ENCODE measurements around the gene KCTD7. TPM values are rescaled to one million over a fixed set of nuclear protein-coding genes. Genes with fewer than 3 reads are reported as not detected.
"Not testable (repeated sequence)": the region's sequence is repeated elsewhere in the genome, so short reads cannot be mapped to it uniquely, and the experiment has no call there.

KCTD7 gene
- polyA plus RNA-seq, 1 donor = 20.1 TPM

- no CpG with 5 or more reads among the region's 4 CpGs for WGBS (ENCODE audit: insufficient coverage, low lambda C conversion rate)
- peaks cover 43% of the 10 kb centered on the region for H3K36me3 ChIP-seq (ENCODE audit: control insufficient read depth, insufficient read depth, low read length)
- not testable (repeated sequence) for H3K9me3 ChIP-seq (ENCODE audit: control insufficient read depth, low read depth, low read length); DNase-seq; H3K4me3 ChIP-seq (ENCODE audit: low read length); H3K27me3 ChIP-seq (ENCODE audit: control insufficient read depth, insufficient read depth, low read length)
- H3K27ac ChIP-seq (ENCODE audit: low read length) = peak overlapping the region; percentile 92
- H3K4me1 ChIP-seq (ENCODE audit: control insufficient read depth, insufficient read depth, low read length) = peaks cover 28% of the 10 kb centered on the region
Measured at GRCh38 chr7:66635322-66635981, 6.8 kb downstream of the KCTD7 start.

- peak overlapping the region; percentile 92 for H3K27ac ChIP-seq (ENCODE audit: low read length)
- H3K27me3 ChIP-seq (ENCODE audit: control insufficient read depth, insufficient read depth, low read length); H3K9me3 ChIP-seq (ENCODE audit: control insufficient read depth, low read depth, low read length); H3K4me3 ChIP-seq (ENCODE audit: low read length): not testable (repeated sequence)
- peaks cover 34% of the 10 kb centered on the region for H3K4me1 ChIP-seq (ENCODE audit: control insufficient read depth, insufficient read depth, low read length)
- WGBS (ENCODE audit: insufficient coverage, low lambda C conversion rate) = no CpG with 5 or more reads among the region's 9 CpGs
- peak; percentile 40 to 96 for DNase-seq
- peaks cover 44% of the 10 kb centered on the region for H3K36me3 ChIP-seq (ENCODE audit: control insufficient read depth, insufficient read depth, low read length)
Measured at GRCh38 chr7:66635982-66636546, 7.4 kb downstream of the KCTD7 start.

GRCh38 chr7:66638309-66639099 is 9.8 kb downstream of the KCTD7 start:
- H3K4me3 ChIP-seq (ENCODE audit: low read length) = no peak overlapping the region
- H3K27me3 ChIP-seq (ENCODE audit: control insufficient read depth, insufficient read depth, low read length) = no peaks in the 10 kb centered on the region
- peaks cover 42% of the 10 kb centered on the region for H3K4me1 ChIP-seq (ENCODE audit: control insufficient read depth, insufficient read depth, low read length)
- H3K36me3 ChIP-seq (ENCODE audit: control insufficient read depth, insufficient read depth, low read length) = peaks cover 58% of the 10 kb centered on the region
- WGBS (ENCODE audit: insufficient coverage, low lambda C conversion rate) = no CpG with 5 or more reads among the region's 21 CpGs
- H3K27ac ChIP-seq (ENCODE audit: low read length) = no peak overlapping the region
- H3K9me3 ChIP-seq (ENCODE audit: control insufficient read depth, low read depth, low read length) = no peaks in the 10 kb centered on the region
- no peak for DNase-seq

GRCh38 chr7:66639773-66640172 is 11.1 kb downstream of the KCTD7 start:
- no peak for DNase-seq
- H3K4me1 ChIP-seq (ENCODE audit: control insufficient read depth, insufficient read depth, low read length) = peaks cover 35% of the 10 kb centered on the region
- H3K9me3 ChIP-seq (ENCODE audit: control insufficient read depth, low read depth, low read length) = no peaks in the 10 kb centered on the region
- no peak overlapping the region for H3K27ac ChIP-seq (ENCODE audit: low read length)
- H3K4me3 ChIP-seq (ENCODE audit: low read length) = no peak overlapping the region
- 80% methylated on average over 1 of the region's 3 CpGs for WGBS (ENCODE audit: insufficient coverage, low lambda C conversion rate)
- no peaks in the 10 kb centered on the region for H3K27me3 ChIP-seq (ENCODE audit: control insufficient read depth, insufficient read depth, low read length)
- peaks cover 57% of the 10 kb centered on the region for H3K36me3 ChIP-seq (ENCODE audit: control insufficient read depth, insufficient read depth, low read length)

GRCh38 chr7:66640802-66641525 is 12.3 kb downstream of the KCTD7 start:
- Histone ChIP-seq H3K9me3 (ENCODE audit: control insufficient read depth, low read depth, low read length) (no peaks in the 10 kb centered on the region), H3K27ac (ENCODE audit: low read length) (peak overlapping the region; percentile 59), H3K27me3 (ENCODE audit: control insufficient read depth, insufficient read depth, low read length) (no peaks in the 10 kb centered on the region), H3K4me1 (ENCODE audit: control insufficient read depth, insufficient read depth, low read length) (peaks cover 31% of the 10 kb centered on the region), H3K36me3 (ENCODE audit: control insufficient read depth, insufficient read depth, low read length) (peaks cover 57% of the 10 kb centered on the region), H3K4me3 (ENCODE audit: low read length) (no peak overlapping the region)
- WGBS (ENCODE audit: insufficient coverage, low lambda C conversion rate) = 28% methylated on average over 2 of the region's 7 CpGs
- DNase-seq = peak; percentile 79 to 89

GRCh38 chr7:66641526-66641871 is 12.8 kb downstream of the KCTD7 start:
- Histone ChIP-seq H3K9me3 (ENCODE audit: control insufficient read depth, low read depth, low read length) (no peaks in the 10 kb centered on the region), H3K27me3 (ENCODE audit: control insufficient read depth, insufficient read depth, low read length) (no peaks in the 10 kb centered on the region), H3K27ac (ENCODE audit: low read length) (peak overlapping the region; percentile 59), H3K36me3 (ENCODE audit: control insufficient read depth, insufficient read depth, low read length) (peaks cover 57% of the 10 kb centered on the region), H3K4me3 (ENCODE audit: low read length) (no peak overlapping the region), H3K4me1 (ENCODE audit: control insufficient read depth, insufficient read depth, low read length) (peaks cover 29% of the 10 kb centered on the region)
- DNase-seq = no peak
- WGBS (ENCODE audit: insufficient coverage, low lambda C conversion rate) = no CpG with 5 or more reads among the region's 4 CpGs

GRCh38 chr7:66642186-66642585 is 13.5 kb downstream of the KCTD7 start:
- Histone ChIP-seq H3K9me3 (ENCODE audit: control insufficient read depth, low read depth, low read length) (no peaks in the 10 kb centered on the region), H3K4me3 (ENCODE audit: low read length) (no peak overlapping the region), H3K27ac (ENCODE audit: low read length) (no peak overlapping the region), H3K36me3 (ENCODE audit: control insufficient read depth, insufficient read depth, low read length) (peaks cover 57% of the 10 kb centered on the region), H3K4me1 (ENCODE audit: control insufficient read depth, insufficient read depth, low read length) (peaks cover 24% of the 10 kb centered on the region), H3K27me3 (ENCODE audit: control insufficient read depth, insufficient read depth, low read length) (no peaks in the 10 kb centered on the region)
- WGBS (ENCODE audit: insufficient coverage, low lambda C conversion rate) = 100% methylated on average over 1 of the region's 3 CpGs
- DNase-seq = no peak

GRCh38 chr7:66642932-66643331 is 14.3 kb downstream of the KCTD7 start:
- H3K9me3 ChIP-seq (ENCODE audit: control insufficient read depth, low read depth, low read length) = no peaks in the 10 kb centered on the region
- no peak overlapping the region for H3K4me3 ChIP-seq (ENCODE audit: low read length)
- peaks cover 23% of the 10 kb centered on the region for H3K4me1 ChIP-seq (ENCODE audit: control insufficient read depth, insufficient read depth, low read length)
- H3K27ac ChIP-seq (ENCODE audit: low read length) = no peak overlapping the region
- no peak for DNase-seq
- peaks cover 62% of the 10 kb centered on the region for H3K36me3 ChIP-seq (ENCODE audit: control insufficient read depth, insufficient read depth, low read length)
- no peaks in the 10 kb centered on the region for H3K27me3 ChIP-seq (ENCODE audit: control insufficient read depth, insufficient read depth, low read length)

GRCh38 chr7:66643395-66643794 is 14.7 kb downstream of the KCTD7 start:
- Histone ChIP-seq H3K4me1 (ENCODE audit: control insufficient read depth, insufficient read depth, low read length) (peaks cover 23% of the 10 kb centered on the region), H3K27ac (ENCODE audit: low read length) (no peak overlapping the region), H3K4me3 (ENCODE audit: low read length) (no peak overlapping the region), H3K9me3 (ENCODE audit: control insufficient read depth, low read depth, low read length) (no peaks in the 10 kb centered on the region), H3K27me3 (ENCODE audit: control insufficient read depth, insufficient read depth, low read length) (no peaks in the 10 kb centered on the region), H3K36me3 (ENCODE audit: control insufficient read depth, insufficient read depth, low read length) (peaks cover 60% of the 10 kb centered on the region)
- no peak for DNase-seq
- no CpG with 5 or more reads among the region's 2 CpGs for WGBS (ENCODE audit: insufficient coverage, low lambda C conversion rate)

GRCh38 chr7:66651026-66651425 is 22.3 kb downstream of the KCTD7 start:
- not testable (repeated sequence) for H3K27me3 ChIP-seq (ENCODE audit: control insufficient read depth, insufficient read depth, low read length); H3K36me3 ChIP-seq (ENCODE audit: control insufficient read depth, insufficient read depth, low read length); H3K4me1 ChIP-seq (ENCODE audit: control insufficient read depth, insufficient read depth, low read length); DNase-seq; H3K9me3 ChIP-seq (ENCODE audit: control insufficient read depth, low read depth, low read length); H3K4me3 ChIP-seq (ENCODE audit: low read length); H3K27ac ChIP-seq (ENCODE audit: low read length)
- WGBS (ENCODE audit: insufficient coverage, low lambda C conversion rate) = no CpG with 5 or more reads among the region's 6 CpGs
